HG03378 (cell line): ENCODE measurements around the gene AARS2.

Source experiments
- ATAC-seq: cut with Tn5 transposase; IDR thresholded peaks from one replicate; pipeline ENCODE4 v1.9.1; 2021; ENCODE audit warnings: mild to moderate bottlenecking, moderate library complexity; ENCODE audit not compliant: unreplicated experiment

AARS2 gene

DNA sequence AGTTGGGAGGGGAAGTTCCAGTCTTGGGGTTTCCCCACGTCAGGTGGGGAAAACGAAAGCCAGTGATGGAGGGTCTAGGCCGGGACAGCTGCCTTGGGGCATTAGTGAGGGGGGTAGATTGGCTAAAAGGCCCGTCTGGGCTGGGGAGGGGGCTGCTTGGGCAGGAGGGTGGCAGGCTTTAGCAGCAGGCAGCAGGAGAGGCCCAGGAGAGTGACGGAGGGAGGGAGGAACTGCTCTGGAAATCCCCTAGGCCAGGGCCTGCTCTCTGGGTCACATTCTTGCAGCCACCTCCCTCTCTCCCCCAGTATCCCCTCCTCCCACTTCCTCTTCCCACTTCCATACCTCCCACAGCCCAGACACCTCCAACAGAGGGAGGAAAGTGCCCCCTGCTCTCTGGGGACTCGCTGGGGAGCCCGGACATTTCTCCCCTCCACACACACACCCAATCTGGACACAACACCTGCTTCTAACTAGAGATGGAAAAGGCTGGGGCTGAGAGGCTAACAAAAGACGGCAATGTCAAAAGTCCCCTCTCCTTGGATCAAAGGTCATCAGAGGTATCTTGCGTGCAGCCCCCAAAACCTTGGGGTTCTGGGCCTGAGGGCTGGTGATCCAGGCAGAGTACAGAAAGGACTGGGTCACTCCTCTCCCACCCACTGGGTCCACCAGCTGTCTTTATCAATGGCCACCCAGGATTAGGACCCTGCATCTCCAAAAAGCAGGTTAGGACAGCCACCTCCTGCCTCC lies 49.6 kb downstream of the AARS2 start:
- ATAC-seq = no peak

DNA sequence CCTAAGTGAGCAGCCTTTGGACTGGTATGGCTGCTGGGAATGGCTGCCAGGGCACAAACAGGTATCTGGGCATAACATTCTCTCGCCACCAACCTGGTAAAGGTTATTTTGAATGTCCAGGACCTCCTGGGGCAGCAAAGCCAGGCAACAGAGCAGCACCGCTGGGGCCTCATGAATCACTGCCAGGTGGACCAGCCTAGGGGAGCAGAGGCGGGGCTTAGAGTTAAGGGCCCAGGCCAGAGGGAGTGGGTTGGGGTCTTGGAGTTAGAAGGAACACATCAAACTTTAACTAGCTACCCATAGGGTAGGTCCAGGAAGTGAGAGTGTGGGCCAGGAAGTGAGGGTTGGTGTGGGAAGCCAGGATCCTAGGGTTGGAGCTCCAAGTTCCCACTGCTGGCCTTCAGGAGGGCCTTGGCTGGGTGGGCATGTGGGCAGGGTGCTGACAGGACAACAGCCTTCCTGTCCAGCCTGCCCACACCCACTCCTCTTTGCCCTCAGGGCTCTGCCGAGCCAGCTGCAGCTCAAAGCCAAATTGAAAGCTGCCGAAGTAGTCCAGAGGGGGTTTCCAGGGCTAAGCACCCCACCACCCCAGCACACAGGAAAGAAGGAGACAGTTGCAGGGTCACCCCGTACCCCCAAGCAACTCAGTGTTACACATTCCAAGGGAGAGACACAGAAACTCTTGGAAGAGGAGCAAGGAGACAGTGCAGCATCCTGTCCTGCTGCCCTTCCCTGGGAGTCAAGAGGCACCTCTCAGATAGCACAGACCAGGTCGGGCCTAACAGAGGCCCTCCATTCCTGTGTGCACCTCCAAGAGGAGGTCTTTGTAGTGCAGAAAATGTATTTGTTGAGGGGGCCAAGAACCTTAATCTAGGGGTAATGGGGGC lies 50.4 kb downstream of the AARS2 start:
- no peak for ATAC-seq

DNA sequence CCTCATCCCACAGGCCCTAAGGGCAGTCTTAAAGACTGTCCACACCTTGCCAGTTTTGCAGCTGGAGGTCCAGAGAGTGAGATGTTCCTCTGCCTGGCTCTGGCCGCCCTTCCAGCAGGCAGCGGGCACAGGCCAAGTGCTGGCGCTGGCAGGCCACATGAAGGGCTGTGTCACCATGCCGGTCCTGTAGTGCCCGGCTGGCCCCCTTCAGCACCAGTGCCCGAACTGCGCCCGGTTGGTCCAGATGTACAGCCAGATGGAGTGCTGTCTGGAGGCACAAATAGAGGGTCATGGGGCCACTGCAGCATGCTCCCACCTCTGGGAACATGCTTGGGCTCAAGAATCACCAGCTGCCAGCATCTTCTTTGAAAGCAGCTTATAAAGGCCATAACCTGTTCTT lies 51.6 kb downstream of the AARS2 start:
- ATAC-seq = no peak

DNA sequence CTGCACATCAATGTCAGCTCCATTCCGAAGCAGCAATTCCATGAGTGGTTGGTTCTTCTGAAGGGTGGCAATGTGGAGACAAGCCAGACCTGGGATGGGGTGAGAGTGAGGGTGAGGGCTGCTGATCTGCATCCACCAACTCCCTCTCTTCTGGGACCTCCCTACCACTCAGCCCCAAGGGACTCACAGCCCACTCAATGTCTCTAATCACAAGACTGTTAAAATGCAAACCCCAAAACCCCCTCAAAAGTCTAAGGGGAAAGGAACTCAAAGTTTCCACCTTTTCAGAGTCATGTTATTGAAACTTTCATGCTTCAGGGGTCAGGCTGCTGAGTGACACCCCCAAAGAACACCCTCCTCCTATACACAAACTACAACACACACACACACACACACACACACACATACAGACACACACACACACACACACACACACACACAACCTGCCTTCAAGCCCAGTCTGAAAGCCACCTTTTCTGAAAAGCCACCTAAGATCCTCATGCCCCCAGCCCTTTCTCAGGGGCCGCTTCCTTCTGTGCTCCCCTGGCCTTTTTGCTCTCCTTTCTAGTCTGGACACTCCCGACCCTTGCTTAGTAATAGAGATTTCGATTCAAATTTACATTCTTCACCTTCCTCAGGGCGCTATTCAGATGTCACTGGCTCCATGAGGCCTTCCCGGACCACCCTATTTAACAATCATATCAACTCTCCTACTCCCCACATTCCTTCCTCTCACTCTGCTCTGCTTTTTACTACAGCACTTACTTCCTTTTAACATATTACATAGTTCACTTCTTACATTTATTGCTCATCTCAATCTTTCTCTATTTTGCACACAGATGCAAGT lies 52.5 kb downstream of the AARS2 start:
- ATAC-seq = no peak

DNA sequence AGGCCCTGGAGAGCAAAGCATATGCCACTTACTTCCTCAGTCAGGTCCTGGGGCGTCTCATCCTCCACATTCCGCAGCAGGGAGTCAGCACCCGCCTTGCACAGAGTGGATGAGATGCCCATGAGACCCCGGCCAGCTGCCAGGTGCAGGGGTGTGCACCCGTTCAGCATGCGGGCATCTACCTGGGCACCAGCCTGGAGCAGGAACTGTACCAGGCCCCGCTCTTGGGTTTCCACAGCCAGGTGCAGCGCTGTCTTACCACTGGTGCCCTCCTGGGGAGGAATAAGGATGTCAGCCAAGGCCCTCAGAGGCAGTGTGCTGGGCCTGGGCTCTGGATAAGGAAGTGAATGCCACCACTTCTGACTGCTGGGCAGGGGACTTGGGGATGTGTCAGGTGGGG lies 53.1 kb downstream of the AARS2 start:
- ATAC-seq = no peak

DNA sequence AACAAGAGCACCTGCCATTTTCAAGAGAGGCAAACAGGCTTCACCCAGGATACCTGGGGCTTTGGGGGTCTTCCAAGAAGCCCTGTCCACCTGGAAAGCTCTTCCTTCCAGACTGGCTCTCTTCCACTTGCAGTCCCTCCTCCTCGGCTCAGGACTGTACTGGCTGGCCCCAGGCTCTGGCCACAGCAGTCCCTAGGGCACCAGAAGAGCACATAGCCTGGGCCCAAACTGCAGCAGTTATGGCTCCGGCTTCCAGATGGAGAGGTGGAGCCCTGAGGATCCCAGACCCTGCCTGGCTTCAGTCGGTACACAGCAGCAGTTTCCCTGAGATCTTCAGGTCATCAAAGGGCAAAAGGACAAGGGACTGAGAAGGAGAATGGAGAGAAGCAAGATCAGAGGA lies 54.2 kb downstream of the AARS2 start:
- no peak for ATAC-seq

DNA sequence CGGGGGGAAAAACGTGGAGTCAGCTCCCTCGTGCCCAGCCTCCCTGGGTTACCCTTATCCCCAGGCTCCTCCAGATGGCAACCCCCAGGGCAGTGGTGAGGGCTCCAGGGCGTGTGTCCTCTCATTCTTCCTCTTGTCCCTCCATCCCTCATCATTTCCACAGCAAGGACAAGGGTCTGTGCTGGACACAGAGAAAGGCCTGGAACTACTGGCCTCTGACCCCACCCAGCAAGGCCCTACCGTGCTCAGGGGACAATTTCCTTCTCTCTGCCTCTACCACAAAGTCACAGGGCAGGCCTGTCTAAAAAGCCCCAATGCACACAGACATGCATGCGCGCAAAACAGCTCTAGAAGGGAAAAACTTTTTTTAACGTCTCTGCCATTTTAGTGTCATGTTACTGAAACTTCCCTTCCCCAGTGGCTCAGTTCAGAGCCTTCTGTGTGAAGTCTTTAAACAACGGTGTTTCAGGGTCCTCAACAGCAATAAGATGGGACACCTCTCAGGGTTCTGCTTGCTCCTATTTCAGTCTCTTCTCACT lies 54.8 kb downstream of the AARS2 start:
- ATAC-seq = no peak

DNA sequence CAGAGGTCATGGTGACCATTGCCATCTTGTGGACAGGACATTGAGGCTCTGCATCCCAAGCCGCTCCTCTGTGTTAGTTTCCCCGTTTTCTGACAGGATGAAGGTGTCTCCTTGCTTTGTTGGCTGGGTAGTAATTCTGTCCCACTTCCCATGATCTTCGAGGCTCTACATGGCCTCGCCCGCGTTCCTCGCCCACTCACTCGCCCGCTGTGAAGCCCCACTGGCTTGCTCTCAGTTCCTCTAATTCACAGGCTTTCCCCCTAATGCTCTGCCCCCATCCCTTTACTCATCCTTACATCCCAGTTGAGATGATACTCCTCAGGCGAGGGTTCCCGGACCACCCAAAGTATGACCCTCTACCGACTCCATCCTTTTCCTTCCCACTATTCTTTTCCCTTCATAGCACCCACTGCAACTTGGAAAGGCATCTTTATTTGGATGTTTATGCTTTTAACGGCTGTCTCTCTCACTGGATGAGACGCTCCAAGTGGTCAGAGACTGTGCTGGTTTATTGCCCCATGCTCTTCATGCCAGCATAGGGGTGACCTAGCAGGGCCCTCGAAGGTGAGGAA lies 55.3 kb downstream of the AARS2 start:
- no peak for ATAC-seq

DNA sequence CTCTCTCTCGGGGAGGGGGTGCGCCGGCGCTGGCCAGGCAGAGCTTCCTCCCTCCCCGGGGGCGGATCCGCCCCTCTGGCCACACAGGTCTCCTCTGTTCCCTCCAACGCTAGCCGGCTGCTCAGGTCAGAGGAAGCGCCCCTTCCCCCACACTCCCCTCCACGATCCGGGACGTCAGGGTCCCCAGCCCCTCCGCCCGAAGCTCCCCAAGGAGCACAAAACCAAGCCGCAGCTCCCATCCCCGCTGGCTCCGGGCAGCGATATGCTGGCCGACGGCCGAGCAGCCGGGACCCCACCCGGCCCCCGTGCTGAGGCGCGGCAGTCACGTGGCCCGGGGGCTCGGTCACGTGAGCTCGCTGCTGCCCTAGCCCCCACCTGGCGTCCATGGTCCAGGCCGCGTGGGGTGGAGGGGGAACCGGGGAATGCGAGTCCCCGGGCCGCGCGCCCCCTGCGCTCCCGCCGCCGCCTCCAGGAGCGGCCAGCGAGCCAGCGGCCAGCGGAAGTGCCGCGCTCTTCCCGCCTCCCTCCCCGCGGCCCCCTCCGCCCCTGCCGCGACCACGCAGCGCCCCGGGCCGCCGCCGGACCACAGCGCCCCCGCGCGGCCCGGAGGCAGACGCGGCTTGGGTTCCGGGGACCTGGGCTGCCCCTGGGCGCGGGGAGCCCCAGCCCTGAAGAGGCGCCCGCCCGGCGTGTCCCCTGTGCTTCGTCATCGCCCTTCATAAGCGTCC lies 56.0 kb downstream of the AARS2 start, which contains the start of gene SLC35B2:
Gene SLC35B2, minus strand, starts transcription at position 504 of the 728 bp plus-strand sequence. Its CDS starts 118 bp downstream, at position 386.
- ATAC-seq = no peak

DNA sequence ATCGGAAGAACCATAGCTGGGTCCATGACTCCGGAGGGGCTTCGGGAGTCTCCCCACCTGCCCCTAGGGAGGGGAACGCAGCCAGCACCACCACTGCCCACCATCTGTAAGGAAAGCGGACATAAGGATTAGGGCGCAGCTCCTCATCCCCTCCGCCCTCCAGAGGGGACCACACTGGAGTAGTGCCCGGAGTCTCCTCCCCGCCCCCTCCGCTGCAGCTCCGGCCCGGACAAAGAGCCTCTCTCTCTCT lies 56.4 kb downstream of the AARS2 start:
- no peak for ATAC-seq

DNA sequence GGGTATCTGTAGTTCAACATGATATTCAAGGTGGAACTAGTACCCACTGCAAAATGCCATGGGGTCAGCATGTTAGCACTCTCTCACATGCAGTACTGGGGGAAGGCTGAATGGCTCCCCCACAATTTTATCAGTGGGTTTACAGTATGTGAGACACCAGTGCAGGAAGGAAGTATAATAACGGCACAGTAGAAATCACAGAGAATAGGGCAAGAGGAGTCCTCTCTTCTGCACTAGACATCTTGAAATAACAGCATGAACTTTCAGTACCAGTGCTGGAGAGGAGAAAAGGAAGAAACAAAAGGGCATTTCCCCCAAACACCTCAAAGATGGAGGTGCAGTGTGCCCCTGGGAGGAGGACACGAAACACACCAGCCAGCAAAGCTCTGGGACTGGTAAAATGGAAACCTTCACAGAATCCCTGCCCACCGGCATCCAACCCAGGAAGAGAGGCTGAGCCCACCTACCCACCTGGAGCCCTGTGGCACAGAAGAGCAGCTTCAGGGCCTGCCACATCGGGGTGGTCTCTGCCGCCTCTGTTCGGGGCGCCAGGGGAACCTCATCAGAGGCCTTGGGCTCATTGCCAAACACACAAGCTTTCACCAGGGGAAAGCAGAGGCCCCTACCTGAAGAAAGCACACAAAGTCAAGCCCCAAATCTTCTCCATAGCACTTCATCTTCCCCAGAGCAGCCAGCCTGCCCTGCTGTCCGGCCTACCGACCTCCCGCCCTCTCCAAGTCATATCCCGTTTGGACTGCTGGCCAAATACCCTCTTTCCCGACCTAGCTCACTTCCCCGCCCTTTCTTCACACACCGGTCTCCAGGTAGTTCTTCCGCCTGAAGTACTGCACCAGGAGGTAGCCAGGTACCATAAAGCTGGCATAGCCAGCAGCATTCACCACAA lies 57.0 kb downstream of the AARS2 start:
- no peak for ATAC-seq

DNA sequence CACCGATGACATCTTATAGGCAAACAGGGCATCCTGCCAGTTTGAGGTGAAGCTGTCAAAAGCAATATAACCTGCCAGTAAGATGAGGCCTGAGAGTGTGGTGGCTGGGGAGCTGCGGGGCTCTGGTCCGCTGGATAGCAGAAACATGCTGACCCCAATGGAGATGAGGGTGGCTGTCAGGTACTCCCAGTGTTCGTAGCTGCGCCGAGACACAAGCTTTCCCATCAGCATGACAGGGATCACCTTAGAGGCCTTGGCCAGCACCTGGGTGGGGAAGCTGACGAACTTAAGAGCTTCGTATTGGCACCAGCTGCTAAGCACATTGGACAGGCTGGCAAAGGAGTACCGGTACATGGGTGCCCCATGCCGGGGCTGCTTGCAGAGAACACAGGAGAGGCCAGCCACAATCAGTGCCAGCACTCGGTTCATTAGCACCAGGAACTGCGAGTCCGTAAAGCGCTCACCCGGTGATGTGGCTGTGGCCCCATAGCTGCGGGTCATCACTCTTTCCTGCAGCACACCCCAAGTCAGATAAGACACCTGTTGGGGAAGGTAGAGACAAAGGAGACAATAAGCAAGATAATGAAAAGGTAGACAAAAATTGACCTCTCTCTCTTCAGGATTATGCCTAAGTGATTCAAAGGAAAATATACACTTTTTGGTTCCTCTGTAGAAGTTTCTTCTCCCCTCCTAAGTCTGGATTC lies 57.9 kb downstream of the AARS2 start:
- ATAC-seq = no peak

DNA sequence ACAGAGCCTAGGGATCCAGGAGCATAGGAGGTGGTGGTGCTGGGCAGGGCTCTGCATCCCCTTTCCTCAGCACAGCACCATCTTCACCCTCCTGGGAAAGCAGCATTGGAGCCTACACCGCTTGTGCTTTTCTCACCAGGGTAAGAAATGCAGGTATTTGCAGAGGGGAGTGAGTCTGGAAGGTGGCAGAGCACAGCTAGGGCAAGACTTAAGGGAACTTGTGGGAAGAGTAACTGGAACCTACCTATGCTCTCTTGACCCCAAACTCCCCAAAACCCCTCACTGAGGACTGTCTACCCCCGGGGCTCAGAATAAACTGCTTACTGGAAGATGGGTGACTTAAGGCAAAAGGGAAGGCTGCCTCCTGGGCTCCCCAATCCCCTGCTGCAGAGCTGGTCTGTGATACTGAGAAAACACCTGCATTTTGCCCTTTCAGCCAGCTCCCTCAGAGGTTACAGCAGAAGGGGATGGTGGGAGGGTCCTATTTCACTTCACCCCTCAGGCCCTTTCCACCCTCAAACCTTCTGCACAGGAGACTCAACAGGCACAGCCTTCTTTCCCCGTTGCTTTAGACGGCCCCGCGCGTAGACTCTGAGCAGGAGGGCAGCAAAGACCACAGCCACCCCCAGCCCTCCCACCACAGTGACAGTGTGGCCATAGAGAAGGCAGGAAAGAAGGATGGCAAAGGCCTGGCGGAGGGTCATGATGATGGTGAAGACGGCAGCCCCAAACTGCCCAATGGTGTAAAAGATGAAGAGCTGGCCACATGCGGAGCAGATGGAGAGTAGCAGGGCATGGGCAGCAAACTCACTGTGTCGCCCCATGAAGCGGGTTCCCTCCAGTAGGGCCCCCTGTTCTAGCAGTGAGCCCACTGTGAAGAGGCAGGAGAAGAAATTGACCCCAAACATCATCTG lies 58.7 kb downstream of the AARS2 start:
- ATAC-seq = no peak

DNA sequence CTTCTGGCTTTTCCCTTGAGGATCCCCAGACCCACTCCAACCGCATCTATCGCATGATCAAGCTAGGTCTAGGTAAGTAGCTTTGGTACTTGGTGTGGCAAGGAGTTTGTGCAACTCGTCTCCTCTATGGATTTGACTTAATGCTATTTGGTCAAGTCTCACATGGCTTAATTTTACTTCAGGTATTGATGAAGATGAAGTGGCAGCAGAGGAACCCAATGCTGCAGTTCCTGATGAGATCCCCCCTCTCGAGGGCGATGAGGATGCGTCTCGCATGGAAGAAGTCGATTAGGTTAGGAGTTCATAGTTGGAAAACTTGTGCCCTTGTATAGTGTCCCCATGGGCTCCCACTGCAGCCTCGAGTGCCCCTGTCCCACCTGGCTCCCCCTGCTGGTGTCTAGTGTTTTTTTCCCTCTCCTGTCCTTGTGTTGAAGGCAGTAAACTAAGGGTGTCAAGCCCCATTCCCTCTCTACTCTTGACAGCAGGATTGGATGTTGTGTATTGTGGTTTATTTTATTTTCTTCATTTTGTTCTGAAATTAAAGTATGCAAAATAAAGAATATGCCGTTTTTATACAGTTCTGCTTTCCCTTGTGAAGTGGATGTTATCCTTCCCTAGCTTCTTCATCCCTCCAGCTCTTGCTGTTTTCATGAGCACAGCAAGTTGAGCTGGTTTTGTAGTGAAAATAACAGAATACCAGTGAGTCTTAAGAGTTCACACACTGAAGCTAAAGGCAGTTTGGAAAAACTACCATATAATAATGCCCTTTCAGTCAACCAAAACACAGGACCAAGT lies 59.6 kb downstream of the AARS2 start:
- ATAC-seq = no peak

DNA sequence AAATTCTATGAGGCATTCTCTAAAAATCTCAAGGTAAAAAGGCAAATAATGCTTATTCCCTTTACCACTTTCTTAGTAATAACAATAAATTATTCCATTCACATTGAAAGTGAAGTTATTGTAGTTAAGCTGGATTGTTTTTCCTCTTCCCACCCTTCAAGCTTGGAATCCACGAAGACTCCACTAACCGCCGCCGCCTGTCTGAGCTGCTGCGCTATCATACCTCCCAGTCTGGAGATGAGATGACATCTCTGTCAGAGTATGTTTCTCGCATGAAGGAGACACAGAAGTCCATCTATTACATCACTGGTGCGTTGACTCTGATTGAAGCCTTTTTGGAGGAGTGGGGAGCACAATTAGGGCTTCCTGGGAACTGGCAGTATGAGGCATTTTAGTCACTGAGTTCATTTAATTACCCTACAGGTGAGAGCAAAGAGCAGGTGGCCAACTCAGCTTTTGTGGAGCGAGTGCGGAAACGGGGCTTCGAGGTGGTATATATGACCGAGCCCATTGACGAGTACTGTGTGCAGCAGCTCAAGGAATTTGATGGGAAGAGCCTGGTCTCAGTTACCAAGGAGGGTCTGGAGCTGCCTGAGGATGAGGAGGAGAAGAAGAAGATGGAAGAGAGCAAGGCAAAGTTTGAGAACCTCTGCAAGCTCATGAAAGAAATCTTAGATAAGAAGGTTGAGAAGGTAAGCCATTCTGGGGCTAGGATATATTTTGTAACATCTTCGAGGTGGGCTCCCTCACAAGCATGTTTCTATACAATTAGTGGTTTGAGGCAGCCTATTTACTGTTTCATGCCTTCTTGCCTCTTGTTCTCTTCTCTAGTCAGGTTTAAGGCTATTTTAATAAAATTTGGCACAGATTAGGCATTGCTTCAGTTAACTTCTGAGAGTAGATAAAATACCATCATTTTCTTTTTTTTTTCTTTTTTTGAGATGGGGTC lies 61.3 kb downstream of the AARS2 start:
- ATAC-seq = no peak

DNA sequence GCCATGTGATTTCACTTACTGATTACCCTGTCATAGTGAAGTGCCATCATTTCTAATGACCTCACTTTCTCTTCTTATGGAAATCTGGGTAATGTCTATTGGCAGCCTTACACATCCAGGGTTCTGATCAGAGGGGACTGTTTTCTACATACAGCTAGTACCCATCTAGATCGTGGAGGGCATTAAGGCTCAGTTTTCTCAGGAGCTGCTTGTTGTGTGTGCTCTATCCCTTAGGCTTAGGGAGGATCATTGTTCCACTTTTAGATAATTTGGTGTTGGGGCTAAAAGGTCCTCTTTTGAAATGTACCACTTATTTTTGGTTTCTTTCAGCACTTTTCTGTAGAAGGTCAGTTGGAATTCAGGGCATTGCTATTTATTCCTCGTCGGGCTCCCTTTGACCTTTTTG lies 62.4 kb downstream of the AARS2 start:
- ATAC-seq = no peak
